HEK293 (cell line): ENCODE measurements around the gene COL1A1.

Experiments
- FEZF1 ChIP-seq: fragments of 450-650 bp; formaldehyde crosslinking; IDR thresholded peaks from 2 replicates; pipeline ENCODE4 v1.5.1; 2016; ENCODE audit warnings: missing biosample characterization, missing genetic modification characterization
- GLI4 ChIP-seq: fragments of 450-650 bp; formaldehyde crosslinking; IDR thresholded peaks from 2 replicates; pipeline ENCODE4 v1.5.1; 2016; ENCODE audit warnings: missing biosample characterization, missing genetic modification characterization
- KLF10 ChIP-seq: fragments of 450-650 bp; IDR thresholded peaks from 2 replicates; pipeline ENCODE4 v1.5.1; 2018; ENCODE audit warnings: missing biosample characterization, mild to moderate bottlenecking, missing genetic modification characterization
- OSR2 ChIP-seq: fragments of 450-650 bp; formaldehyde crosslinking; IDR thresholded peaks from 2 replicates; pipeline ENCODE4 v1.5.1; 2016; ENCODE audit warnings: missing biosample characterization, missing genetic modification characterization
- PRDM1 ChIP-seq: fragments of 450-650 bp; formaldehyde crosslinking; IDR thresholded peaks from 2 replicates; pipeline ENCODE4; 2016; ENCODE audit warnings: missing biosample characterization, missing genetic modification characterization
- SCRT2 ChIP-seq: fragments of 450-650 bp; formaldehyde crosslinking; IDR thresholded peaks from 2 replicates; pipeline ENCODE4 v1.5.1; 2016; ENCODE audit warnings: missing biosample characterization, missing genetic modification characterization
- ZBTB11 ChIP-seq: fragments of 450-650 bp; formaldehyde crosslinking; conservative IDR thresholded peaks from 2 replicates; pipeline ENCODE4 v1.5.1; 2016; ENCODE audit warnings: low read depth, missing biosample characterization, missing genetic modification characterization
- ZBTB8A ChIP-seq: fragments of 450-650 bp; formaldehyde crosslinking; IDR thresholded peaks from 2 replicates; pipeline ENCODE4 v1.5.1; 2016; ENCODE audit warnings: missing biosample characterization, missing genetic modification characterization
- ZFP3 ChIP-seq: fragments of 450-650 bp; formaldehyde crosslinking; IDR thresholded peaks from 2 replicates; pipeline ENCODE4 v1.5.1; 2016; ENCODE audit warnings: low read depth, missing biosample characterization, missing genetic modification characterization
- ZFP37 ChIP-seq: fragments of 450-650 bp; formaldehyde crosslinking; IDR thresholded peaks from 2 replicates; pipeline ENCODE4 v1.5.1; 2016; ENCODE audit warnings: missing biosample characterization, missing genetic modification characterization
- ZNF132 ChIP-seq: fragments of 450-650 bp; formaldehyde crosslinking; IDR thresholded peaks from 2 replicates; pipeline ENCODE4 v1.5.1; 2017; ENCODE audit warnings: missing biosample characterization, missing genetic modification characterization, borderline replicate concordance
- ZNF140 ChIP-seq: fragments of 450-650 bp; formaldehyde crosslinking; IDR thresholded peaks from 2 replicates; pipeline ENCODE4 v1.5.1; 2016; ENCODE audit warnings: missing biosample characterization, missing genetic modification characterization
- ZNF221 ChIP-seq: fragments of 450-650 bp; formaldehyde crosslinking; IDR thresholded peaks from 2 replicates; pipeline ENCODE4 v1.5.1; 2017; ENCODE audit warnings: missing biosample characterization, missing genetic modification characterization, borderline replicate concordance
- ZNF398 ChIP-seq: fragments of 450-650 bp; formaldehyde crosslinking; IDR thresholded peaks from 2 replicates; pipeline ENCODE4 v1.5.1; 2017; ENCODE audit warnings: missing biosample characterization, missing genetic modification characterization
- ZNF514 ChIP-seq: fragments of 450-650 bp; formaldehyde crosslinking; IDR thresholded peaks from 2 replicates; pipeline ENCODE4 v1.5.1; 2016; ENCODE audit warnings: missing biosample characterization, missing genetic modification characterization
- ZNF548 ChIP-seq: fragments of 450-650 bp; formaldehyde crosslinking; IDR thresholded peaks from 2 replicates; pipeline ENCODE4 v1.5.1; 2016; ENCODE audit warnings: missing biosample characterization, missing genetic modification characterization
- ZNF585B ChIP-seq: fragments of 450-650 bp; formaldehyde crosslinking; IDR thresholded peaks from 2 replicates; pipeline ENCODE4 v1.5.1; 2016; ENCODE audit warnings: missing biosample characterization, missing genetic modification characterization
- ZNF623 ChIP-seq: fragments of 450-650 bp; formaldehyde crosslinking; IDR thresholded peaks from 2 replicates; pipeline ENCODE4 v1.5.1; 2016; ENCODE audit warnings: missing biosample characterization, missing genetic modification characterization
- ZNF654 ChIP-seq: fragments of 450-650 bp; formaldehyde crosslinking; IDR thresholded peaks from 2 replicates; pipeline ENCODE4 v1.5.1; 2016; ENCODE audit warnings: low read depth, missing biosample characterization, missing genetic modification characterization
- ZNF701 ChIP-seq: fragments of 450-650 bp; formaldehyde crosslinking; IDR thresholded peaks from 2 replicates; pipeline ENCODE4 v1.5.1; 2016; ENCODE audit warnings: missing biosample characterization, missing genetic modification characterization
- ZNF777 ChIP-seq: fragments of 450-650 bp; formaldehyde crosslinking; IDR thresholded peaks from 2 replicates; pipeline ENCODE4 v1.5.1; 2017; ENCODE audit warnings: missing biosample characterization, missing genetic modification characterization, borderline replicate concordance
- ZNF785 ChIP-seq: fragments of 450-650 bp; formaldehyde crosslinking; IDR thresholded peaks from 2 replicates; pipeline ENCODE4 v1.5.1; 2016; ENCODE audit warnings: missing biosample characterization, missing genetic modification characterization
- ZNF843 ChIP-seq: fragments of 450-650 bp; formaldehyde crosslinking; IDR thresholded peaks from 2 replicates; pipeline ENCODE4 v1.5.1; 2016; ENCODE audit warnings: missing biosample characterization, missing genetic modification characterization
- ZSCAN18 ChIP-seq: fragments of 450-650 bp; formaldehyde crosslinking; IDR thresholded peaks from 2 replicates; pipeline ENCODE4 v1.5.1; 2016; ENCODE audit warnings: missing biosample characterization, missing genetic modification characterization
- ZSCAN30 ChIP-seq: fragments of 450-650 bp; IDR thresholded peaks from 2 replicates; pipeline ENCODE4 v1.5.1; 2018; ENCODE audit warnings: missing biosample characterization, mild to moderate bottlenecking, missing genetic modification characterization, moderate library complexity
- ZSCAN5A ChIP-seq: fragments of 450-650 bp; formaldehyde crosslinking; IDR thresholded peaks from 2 replicates; pipeline ENCODE4 v1.5.1; 2016; ENCODE audit warnings: missing biosample characterization, missing genetic modification characterization
- TF ChIP-seq, protein P1 (sequence below): fragments of 450-650 bp; formaldehyde crosslinking; IDR thresholded peaks from 2 replicates; pipeline ENCODE4 v1.5.1; 2016; ENCODE audit warnings: missing biosample characterization, missing genetic modification characterization
- TF ChIP-seq, protein P2 (sequence below): fragments of 450-650 bp; formaldehyde crosslinking; IDR thresholded peaks from 2 replicates; pipeline ENCODE4 v1.5.1; 2016; ENCODE audit warnings: missing biosample characterization, missing genetic modification characterization, low read depth

Gene COL1A1

DNA sequence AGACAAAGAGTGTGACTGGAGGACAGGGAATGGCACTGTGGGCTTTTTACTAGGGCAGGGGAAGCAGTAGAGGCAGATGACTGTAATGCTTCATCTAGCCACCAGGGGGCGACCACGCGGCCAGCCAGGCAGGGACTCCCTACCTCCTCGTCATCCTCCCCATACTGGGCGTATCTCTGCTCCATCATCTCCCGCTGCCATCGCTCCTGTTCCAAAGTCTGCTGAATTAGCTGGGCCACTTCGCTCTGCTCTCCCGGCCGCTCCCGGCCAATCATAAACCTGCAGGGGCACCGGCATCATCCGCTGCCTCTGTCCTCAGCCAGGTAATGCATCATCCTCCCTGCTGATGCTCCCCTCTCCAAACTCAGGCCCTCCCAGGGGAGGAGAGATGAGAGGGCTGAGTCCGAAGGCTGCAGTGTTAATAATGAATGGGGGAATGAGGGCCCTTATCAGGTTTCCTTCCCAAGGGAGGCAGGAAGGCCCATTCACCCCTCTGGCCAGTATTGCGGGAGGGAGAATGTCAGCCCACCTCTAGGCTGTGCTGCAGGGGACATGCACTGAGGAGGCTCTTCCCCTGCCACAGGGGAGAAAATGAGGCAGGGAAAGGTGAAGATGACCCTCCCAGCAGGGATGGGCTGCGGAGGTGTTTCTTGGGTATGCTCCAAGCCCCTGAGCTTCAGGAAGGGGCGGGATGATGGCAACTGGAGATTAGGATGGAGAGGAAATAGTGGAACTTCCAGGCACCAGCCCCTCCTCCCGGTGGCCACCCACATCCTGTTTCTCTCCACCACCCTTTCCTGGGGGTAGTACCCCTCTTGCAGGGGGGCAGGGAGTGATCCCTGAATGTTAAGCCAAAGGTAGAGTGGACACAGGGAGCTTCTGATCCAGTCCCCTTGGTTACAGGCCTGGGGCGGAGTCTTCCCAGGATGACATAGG is 61.2 kb downstream of the COL1A1 start (continued):
- TF ChIP-seq, protein P1, sequence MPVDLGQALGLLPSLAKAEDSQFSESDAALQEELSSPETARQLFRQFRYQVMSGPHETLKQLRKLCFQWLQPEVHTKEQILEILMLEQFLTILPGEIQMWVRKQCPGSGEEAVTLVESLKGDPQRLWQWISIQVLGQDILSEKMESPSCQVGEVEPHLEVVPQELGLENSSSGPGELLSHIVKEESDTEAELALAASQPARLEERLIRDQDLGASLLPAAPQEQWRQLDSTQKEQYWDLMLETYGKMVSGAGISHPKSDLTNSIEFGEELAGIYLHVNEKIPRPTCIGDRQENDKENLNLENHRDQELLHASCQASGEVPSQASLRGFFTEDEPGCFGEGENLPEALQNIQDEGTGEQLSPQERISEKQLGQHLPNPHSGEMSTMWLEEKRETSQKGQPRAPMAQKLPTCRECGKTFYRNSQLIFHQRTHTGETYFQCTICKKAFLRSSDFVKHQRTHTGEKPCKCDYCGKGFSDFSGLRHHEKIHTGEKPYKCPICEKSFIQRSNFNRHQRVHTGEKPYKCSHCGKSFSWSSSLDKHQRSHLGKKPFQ (tag by site-specific recombination), result no peak
- TF ChIP-seq, protein P2, sequence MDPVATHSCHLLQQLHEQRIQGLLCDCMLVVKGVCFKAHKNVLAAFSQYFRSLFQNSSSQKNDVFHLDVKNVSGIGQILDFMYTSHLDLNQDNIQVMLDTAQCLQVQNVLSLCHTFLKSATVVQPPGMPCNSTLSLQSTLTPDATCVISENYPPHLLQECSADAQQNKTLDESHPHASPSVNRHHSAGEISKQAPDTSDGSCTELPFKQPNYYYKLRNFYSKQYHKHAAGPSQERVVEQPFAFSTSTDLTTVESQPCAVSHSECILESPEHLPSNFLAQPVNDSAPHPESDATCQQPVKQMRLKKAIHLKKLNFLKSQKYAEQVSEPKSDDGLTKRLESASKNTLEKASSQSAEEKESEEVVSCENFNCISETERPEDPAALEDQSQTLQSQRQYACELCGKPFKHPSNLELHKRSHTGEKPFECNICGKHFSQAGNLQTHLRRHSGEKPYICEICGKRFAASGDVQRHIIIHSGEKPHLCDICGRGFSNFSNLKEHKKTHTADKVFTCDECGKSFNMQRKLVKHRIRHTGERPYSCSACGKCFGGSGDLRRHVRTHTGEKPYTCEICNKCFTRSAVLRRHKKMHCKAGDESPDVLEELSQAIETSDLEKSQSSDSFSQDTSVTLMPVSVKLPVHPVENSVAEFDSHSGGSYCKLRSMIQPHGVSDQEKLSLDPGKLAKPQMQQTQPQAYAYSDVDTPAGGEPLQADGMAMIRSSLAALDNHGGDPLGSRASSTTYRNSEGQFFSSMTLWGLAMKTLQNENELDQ, result no peak
- TF ChIP-seq ZNF514 (no peak), ZFP37 (tag by site-specific recombination) (no peak), ZFP3 (tag by site-specific recombination) (no peak), ZNF701 (tag by site-specific recombination) (no peak), ZNF654 (tag by site-specific recombination) (peak; percentile 41), ZNF623 (tag by site-specific recombination) (no peak), ZSCAN5A (tag by site-specific recombination) (no peak), GLI4 (tag by site-specific recombination) (no peak), ZNF221 (no peak), ZNF843 (no peak), KLF10 (no peak), ZNF777 (tag by site-specific recombination) (no peak), ZSCAN18 (no peak), ZNF785 (tag by site-specific recombination) (no peak), FEZF1 (peak; percentile 8; the same call in 1 of the 2 replicates), PRDM1 (tag by site-specific recombination) (no peak), ZNF132 (tag by site-specific recombination) (no peak), SCRT2 (tag by site-specific recombination) (no peak), ZNF140 (tag by site-specific recombination) (peak; percentile 98), OSR2 (tag by site-specific recombination) (peak; percentile 38; the same call in 1 of the 2 replicates), ZSCAN30 (tag by site-specific recombination) (0 out of 2 replicates have a peak, but pooled peaks have one; percentile 25), ZNF398 (tag by site-specific recombination) (peak; percentile 61), ZNF548 (tag by site-specific recombination) (no peak), ZBTB11 (no peak), ZBTB8A (tag by site-specific recombination) (peak; percentile 87), ZNF585B (no peak)
